Trophoblast cell (in vitro differentiated cells and primary cell): Measurements from ENCODE around the gene RAD51B.

ENCODE experiments used
- DNase-seq, 2 donors: peaks; one replicate each; pipeline ENCODE4 v3.0.0-alpha.2; 2016
- H2AFZ ChIP-seq: 2 replicates; pipeline ENCODE4 v1.6.1; 2013; ENCODE audit warnings: low read length, moderate library complexity, mild to moderate bottlenecking; ENCODE audit not compliant: insufficient read depth, poor library complexity
- H2AK5ac ChIP-seq: 2 replicates; pipeline ENCODE4 v1.6.1; 2013; ENCODE audit warnings: mild to moderate bottlenecking, low read length
- H2BK120ac ChIP-seq: 2 replicates; pipeline ENCODE4 v1.6.1; 2013; ENCODE audit warnings: low read length, mild to moderate bottlenecking, moderate library complexity; ENCODE audit not compliant: insufficient read depth, poor library complexity
- H2BK12ac ChIP-seq: 2 replicates; pipeline ENCODE4 v1.6.1; 2013; ENCODE audit warnings: mild to moderate bottlenecking, low read length, moderate library complexity
- H2BK5ac ChIP-seq: 2 replicates; pipeline ENCODE4 v1.6.1; 2013; ENCODE audit warnings: low read length, low read depth, moderate library complexity, mild to moderate bottlenecking; ENCODE audit not compliant: poor library complexity
- H3K14ac ChIP-seq: 2 replicates; pipeline ENCODE4 v1.6.1; 2013; ENCODE audit warnings: mild to moderate bottlenecking, low read length
- H3K18ac ChIP-seq: 2 replicates; pipeline ENCODE4 v1.6.1; 2013; ENCODE audit warnings: mild to moderate bottlenecking, low read length
- H3K23ac ChIP-seq: 2 replicates; pipeline ENCODE4 v1.6.1; 2013; ENCODE audit warnings: low read length
- H3K27ac ChIP-seq: 2 replicates; pipeline ENCODE4 v1.5.1; 2013; ENCODE audit warnings: low read depth, mild to moderate bottlenecking, inconsistent platforms, low read length, moderate library complexity
- H3K27me3 ChIP-seq: 2 replicates; pipeline ENCODE4 v1.6.1; 2013; ENCODE audit warnings: inconsistent platforms, mild to moderate bottlenecking, low read length, moderate library complexity; ENCODE audit not compliant: insufficient read depth
- H3K36me3 ChIP-seq, 2 experiments: 1 replicate in 1 of 2; 2 replicates in 1 of 2; pipeline ENCODE4 v1.6.1; 2013; ENCODE audit warnings: low read length in 2 of 2, mild to moderate bottlenecking in 2 of 2, moderate library complexity in 1 of 2; ENCODE audit not compliant: insufficient read depth in 2 of 2, control insufficient read depth in 1 of 2
- H3K4ac ChIP-seq: 2 replicates; pipeline ENCODE4 v1.6.1; 2013; ENCODE audit warnings: low read depth, mild to moderate bottlenecking, low read length, moderate library complexity
- H3K4me1 ChIP-seq, 2 experiments: 1 replicate in 1 of 2; 2 replicates in 1 of 2; pipeline ENCODE4 v1.6.1; 2013; ENCODE audit warnings: low read length in 2 of 2, mild to moderate bottlenecking in 2 of 2, moderate library complexity in 1 of 2; ENCODE audit not compliant: insufficient read depth in 2 of 2, control insufficient read depth in 1 of 2
- H3K4me2 ChIP-seq: 2 replicates; pipeline ENCODE4 v1.6.1; 2013; ENCODE audit warnings: inconsistent platforms, mild to moderate bottlenecking, low read length, moderate library complexity
- H3K4me3 ChIP-seq: 2 replicates; pipeline ENCODE4 v1.5.1; 2013; ENCODE audit warnings: mild to moderate bottlenecking, low read depth, low read length, inconsistent platforms
- H3K79me1 ChIP-seq: one replicate; pipeline ENCODE4 v1.6.1; 2013; ENCODE audit warnings: low read length
- H3K79me2 ChIP-seq: 2 replicates; pipeline ENCODE4 v1.6.1; 2013; ENCODE audit warnings: low read length, mild to moderate bottlenecking; ENCODE audit not compliant: control insufficient read depth, insufficient read depth, poor library complexity
- H3K9ac ChIP-seq: 2 replicates; pipeline ENCODE4 v1.6.1; 2013; ENCODE audit warnings: mild to moderate bottlenecking, low read length
- H3K9me3 ChIP-seq: 2 replicates; pipeline ENCODE4 v1.6.1; 2013; ENCODE audit warnings: low read depth, mild to moderate bottlenecking, control low read depth, inconsistent platforms, low read length; ENCODE audit not compliant: insufficient read depth
- H4K12ac ChIP-seq: 2 replicates; pipeline ENCODE4 v1.6.1; 2013; ENCODE audit warnings: low read depth, mild to moderate bottlenecking, low read length, moderate library complexity
- H4K8ac ChIP-seq: 2 replicates; pipeline ENCODE4 v1.6.1; 2013; ENCODE audit warnings: low read depth, mild to moderate bottlenecking, low read length, moderate library complexity
- H4K91ac ChIP-seq: one replicate; pipeline ENCODE4 v1.6.1; 2013; ENCODE audit warnings: low read depth, mild to moderate bottlenecking, low read length, moderate library complexity
- WGBS: extraction: QIAGEN DNeasy Blood & Tissue Kit; methylation state at CpG from one replicate; pipeline ENCODE4 v1.1.7; 2013; ENCODE audit warnings: missing lambda C conversion rate; ENCODE audit not compliant: insufficient read length, insufficient coverage; ENCODE audit errors: extremely low coverage; 5-methylcytosine and 5-hydroxymethylcytosine counted together

RAD51B gene

GRCh38 chr14:68065322-68065721 lies 245.7 kb downstream of the RAD51B start:
- H3K4me3 ChIP-seq, result peak overlapping the region; percentile 20
- no peak overlapping the region for H3K9ac ChIP-seq
- no peak overlapping the region for H4K12ac ChIP-seq
- H3K27me3 ChIP-seq, result no peaks in the 10 kb centered on the region
- H3K4me1 ChIP-seq, result no peaks in the 10 kb centered on the region
- no peaks in the 10 kb centered on the region for H3K79me1 ChIP-seq
- H3K23ac ChIP-seq, result no peak overlapping the region
- H3K36me3 ChIP-seq, result no peaks in the 10 kb centered on the region
- no peak overlapping the region for H2BK5ac ChIP-seq
- H3K14ac ChIP-seq, result no peak overlapping the region
- H3K18ac ChIP-seq, result no peak overlapping the region
- H2AFZ ChIP-seq, result no peak overlapping the region
- no peak for DNase-seq
- no peaks in the 10 kb centered on the region for H3K79me2 ChIP-seq
- H3K4ac ChIP-seq, result no peak overlapping the region
- no peak overlapping the region for H2BK12ac ChIP-seq
- H2BK120ac ChIP-seq, result no peak overlapping the region
- no CpG with 5 or more reads among the region's 3 CpGs for WGBS
- H3K9me3 ChIP-seq, result peaks cover 4% of the 10 kb centered on the region
- no peak overlapping the region for H3K27ac ChIP-seq
- H3K4me2 ChIP-seq, result no peak overlapping the region
- H4K91ac ChIP-seq, result no peak overlapping the region
- no peak overlapping the region for H2AK5ac ChIP-seq
- H4K8ac ChIP-seq, result no peak overlapping the region

DNA sequence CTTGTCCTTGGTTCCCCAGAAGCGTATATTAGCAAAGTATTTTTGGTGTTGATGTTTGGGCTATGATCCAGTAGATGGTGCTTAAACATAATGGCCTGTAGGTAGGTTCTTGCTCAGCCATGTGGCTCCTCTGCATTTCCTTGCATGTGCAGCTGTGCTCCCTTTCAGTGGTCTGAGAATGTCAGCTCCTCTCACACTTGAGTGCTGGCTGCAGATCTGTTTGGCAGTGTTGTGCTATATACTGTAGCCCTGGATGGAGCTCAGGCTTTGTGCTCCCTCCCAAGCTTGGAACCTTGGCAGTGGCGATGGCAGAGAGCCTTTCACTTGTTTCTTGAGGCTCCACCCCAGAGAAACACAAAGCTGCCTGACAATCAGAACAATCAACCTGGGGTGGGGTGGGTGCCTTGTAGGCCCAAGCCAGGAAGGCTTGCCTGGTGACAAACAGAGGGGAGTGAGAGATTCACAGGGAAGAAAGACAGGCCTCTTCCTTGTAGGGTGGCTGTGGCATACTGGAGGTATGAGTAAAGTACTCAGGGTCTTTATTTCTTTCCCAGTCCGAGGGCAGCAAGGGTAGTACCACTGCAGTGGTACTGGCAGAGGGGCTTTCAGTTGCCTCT lies 255.3 kb downstream of the RAD51B start:
- Histone ChIP-seq H3K27me3 (no peaks in the 10 kb centered on the region), H3K4me2 (no peak overlapping the region), H3K14ac (peak overlapping the region; percentile 4), H3K4me3 (no peak overlapping the region), H2AFZ (no peak overlapping the region), H3K79me1 (peaks cover 11% of the 10 kb centered on the region), H4K12ac (no peak overlapping the region), H3K18ac (peak overlapping the region; percentile 0), H4K8ac (peak overlapping the region; percentile 0), H3K36me3 (no peaks in the 10 kb centered on the region), H3K9me3 (no peaks in the 10 kb centered on the region), H2BK120ac (peak overlapping the region; percentile 29), H3K23ac (no peak overlapping the region), H3K9ac (no peak overlapping the region), H3K79me2 (no peaks in the 10 kb centered on the region), H2BK12ac (peak overlapping the region; percentile 19), H2BK5ac (no peak overlapping the region), H2AK5ac (no peak overlapping the region), H3K4ac (no peak overlapping the region), H3K4me1 (peaks cover 0 to 5% of the 10 kb centered on the region in 2 experiments), H4K91ac (peak overlapping the region; percentile 85), H3K27ac (no peak overlapping the region)
- no peak for DNase-seq
- WGBS, result no CpG with 5 or more reads among the region's 3 CpGs

GRCh38 chr14:68075382-68076029 lies 255.9 kb downstream of the RAD51B start:
- WGBS, result no CpG with 5 or more reads among the region's 5 CpGs
- DNase-seq, result no peak

DNA sequence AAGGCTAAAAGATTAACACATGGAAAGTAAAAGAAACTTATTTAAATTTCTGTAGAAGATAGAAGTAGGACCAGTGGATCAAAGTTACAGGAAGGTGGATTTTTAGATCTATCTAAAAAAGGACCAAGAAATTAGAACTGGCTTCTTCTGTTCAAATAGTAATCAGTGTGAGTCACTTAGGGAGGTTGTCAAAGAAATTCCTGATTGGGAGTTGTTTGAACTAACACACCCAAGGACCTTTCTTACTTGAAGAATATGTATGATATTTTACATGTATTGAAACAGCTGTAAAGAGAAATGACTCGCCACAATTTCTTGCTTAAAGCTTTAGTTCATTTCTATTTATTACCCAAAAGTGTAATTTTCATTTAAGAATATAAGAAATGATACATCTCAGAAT lies 256.9 kb downstream of the RAD51B start:
- no CpG with 5 or more reads among the region's 1 CpG for WGBS
- no peak overlapping the region for H4K8ac ChIP-seq
- no peak overlapping the region for H2AFZ ChIP-seq

More at GRCh38 chr14:68075382-68076029, 255.9 kb downstream of the RAD51B start:
- Histone ChIP-seq H2AK5ac (peak overlapping the region; percentile 0), H3K79me1 (peaks cover 11% of the 10 kb centered on the region), H3K14ac (peak overlapping the region; percentile 4), H3K18ac (peak overlapping the region; percentile 0), H3K27ac (no peak overlapping the region), H4K12ac (peak overlapping the region; percentile 1), H3K4ac (peak overlapping the region; percentile 42), H3K27me3 (no peaks in the 10 kb centered on the region), H2AFZ (peak overlapping the region; percentile 35), H4K8ac (peak overlapping the region; percentile 70), H3K9me3 (no peaks in the 10 kb centered on the region), H3K4me1 (peaks cover 0 to 5% of the 10 kb centered on the region in 2 experiments), H3K79me2 (no peaks in the 10 kb centered on the region), H3K36me3 (no peaks in the 10 kb centered on the region), H3K4me2 (no peak overlapping the region), H3K9ac (no peak overlapping the region), H2BK120ac (peak overlapping the region; percentile 64), H2BK12ac (peak overlapping the region; percentile 78), H2BK5ac (peak overlapping the region; percentile 29), H3K4me3 (no peak overlapping the region), H4K91ac (peak overlapping the region; percentile 85), H3K23ac (no peak overlapping the region)

More for the DNA sequence above, 256.9 kb downstream of the RAD51B start:
- H2BK12ac ChIP-seq, result no peak overlapping the region
- H3K79me1 ChIP-seq, result peaks cover 11% of the 10 kb centered on the region
- no peaks in the 10 kb centered on the region for H3K27me3 ChIP-seq
- H3K36me3 ChIP-seq, result no peaks in the 10 kb centered on the region
- no peak overlapping the region for H2AK5ac ChIP-seq
- peaks cover 0 to 5% of the 10 kb centered on the region in 2 experiments for H3K4me1 ChIP-seq
- H3K4me3 ChIP-seq, result no peak overlapping the region
- H2BK5ac ChIP-seq, result no peak overlapping the region
- H3K14ac ChIP-seq, result no peak overlapping the region
- no peak for DNase-seq
- no peak overlapping the region for H4K91ac ChIP-seq
- H3K27ac ChIP-seq, result no peak overlapping the region
- no peak overlapping the region for H4K12ac ChIP-seq
- H3K4ac ChIP-seq, result no peak overlapping the region
- no peaks in the 10 kb centered on the region for H3K79me2 ChIP-seq
- H3K18ac ChIP-seq, result no peak overlapping the region
- H3K23ac ChIP-seq, result no peak overlapping the region
- no peaks in the 10 kb centered on the region for H3K9me3 ChIP-seq
- H3K4me2 ChIP-seq, result no peak overlapping the region
- no peak overlapping the region for H2BK120ac ChIP-seq
- no peak overlapping the region for H3K9ac ChIP-seq
